ENCODE results near the gene ITFG1. TPM values are rescaled to one million over a fixed set of nuclear protein-coding genes. Genes with fewer than 3 reads are reported as not detected.

The ITFG1 gene
- total RNA-seq (10 to 100 TPM; 61.6 to 72.6 (median 64.5) TPM), polyA plus RNA-seq (51.7 TPM)
- long read RNA-seq, donor 1, transcript ITFG1-201 (18 exons, 3,400 nt) = major isoform, 304 of 346 reads
- long read RNA-seq, donor 1, partial matches to known transcripts = 19 of 346 reads
- long read RNA-seq, donor 1, other reads (novel, unspliced or antisense) = 23 of 346 reads
- long read RNA-seq, donor 2, transcript ITFG1-201 (18 exons, 3,400 nt) = major isoform, 97 of 101 reads
- long read RNA-seq, donor 2, partial matches to known transcripts = 1 of 101 reads
- long read RNA-seq, donor 2, other reads (novel, unspliced or antisense) = 3 of 101 reads
- long read RNA-seq, donor 3, transcript ITFG1-201 (18 exons, 3,400 nt) = major isoform, 679 of 770 reads
- long read RNA-seq, donor 3, partial matches to known transcripts = 35 of 770 reads
- long read RNA-seq, donor 3, other reads (novel, unspliced or antisense) = 55 of 770 reads
- long read RNA-seq, donor 4, transcript ITFG1-201 (18 exons, 3,400 nt) = major isoform, 117 of 132 reads
- long read RNA-seq, donor 4, partial matches to known transcripts = 1 of 132 reads
- long read RNA-seq, donor 4, other reads (novel, unspliced or antisense) = 14 of 132 reads

- Histone ChIP-seq H3K4me3 (ENCODE audit: low read length) (peak within 1 kb of the TSS; percentile 95), H3K27me3 (ENCODE audit: control insufficient read depth, insufficient read depth) (no peaks in the 10 kb centered on the region), H3K27ac (ENCODE audit: low read length) (peak within 1 kb of the TSS; percentile 98), H3K4me1 (ENCODE audit: control insufficient read depth, insufficient read depth, low read length) (peaks cover 5% of the 10 kb centered on the region), H3K9me3 (ENCODE audit: control insufficient read depth, low read length) (no peaks in the 10 kb centered on the region)
- peak; percentile 94 to 98 (median 97) for DNase-seq
- ATAC-seq = peak; percentile 97 to 98
- WGBS = under 1% methylated on average over 82 of the region's 82 CpGs
- intact Hi-C loops (cut with DNase I) = loop anchor here in 1 of 4 donors (5.0 kb wide), 1 partner anchor 36 kb away; no protein-coding TSS in a partner anchor
Observed at GRCh38 chr16:47460711-47461597, at the start of gene ITFG1, which contains the start of gene PHKB. TSS of gene ITFG1 (minus strand) at chr16:47461063. CDS start at chr16:47461045, 18 bp downstream. TSS of gene PHKB (plus strand) at chr16:47461331. CDS start at chr16:47461351, 20 bp downstream.

GRCh38 chr16:47507701-47508100 lies 46.8 kb upstream of the ITFG1 start:
- Histone ChIP-seq H3K4me3 (ENCODE audit: low read length) (no peak overlapping the region), H3K27me3 (ENCODE audit: control insufficient read depth, insufficient read depth) (no peaks in the 10 kb centered on the region), H3K9me3 (ENCODE audit: control insufficient read depth, low read length) (no peaks in the 10 kb centered on the region), H3K4me1 (ENCODE audit: control insufficient read depth, insufficient read depth, low read length) (no peaks in the 10 kb centered on the region), H3K27ac (ENCODE audit: low read length) (no peak overlapping the region)
- WGBS = 54% methylated on average over 1 of the region's 1 CpG
- no peak for DNase-seq
- intact Hi-C loops (cut with DNase I) = no loop called here
- ATAC-seq = no peak

GRCh38 chr16:47506800-47507199 lies 45.9 kb upstream of the ITFG1 start:
- Histone ChIP-seq H3K4me3 (ENCODE audit: low read length) (no peak overlapping the region), H3K27me3 (ENCODE audit: control insufficient read depth, insufficient read depth) (no peaks in the 10 kb centered on the region), H3K4me1 (ENCODE audit: control insufficient read depth, insufficient read depth, low read length) (no peaks in the 10 kb centered on the region), H3K9me3 (ENCODE audit: control insufficient read depth, low read length) (no peaks in the 10 kb centered on the region), H3K27ac (ENCODE audit: low read length) (no peak overlapping the region)
- DNase-seq = no peak
- WGBS = 86% methylated on average over 2 of the region's 2 CpGs
- ATAC-seq = no peak
- intact Hi-C loops (cut with DNase I) = no loop called here

GRCh38 chr16:47504599-47504998 lies 43.7 kb upstream of the ITFG1 start:
- 91% methylated on average over 7 of the region's 7 CpGs for WGBS
- no peaks in the 10 kb centered on the region for H3K4me1 ChIP-seq (ENCODE audit: control insufficient read depth, insufficient read depth, low read length)
- no peaks in the 10 kb centered on the region for H3K27me3 ChIP-seq (ENCODE audit: control insufficient read depth, insufficient read depth)
- no peaks in the 10 kb centered on the region for H3K9me3 ChIP-seq (ENCODE audit: control insufficient read depth, low read length)
- peak in 1 of 3 donors; percentile 34 for DNase-seq
- H3K4me3 ChIP-seq (ENCODE audit: low read length) = no peak overlapping the region
- ATAC-seq = no peak
- no peak overlapping the region for H3K27ac ChIP-seq (ENCODE audit: low read length)
- intact Hi-C loops (cut with DNase I) = no loop called here

- H3K27ac ChIP-seq (ENCODE audit: low read length) = no peak overlapping the region
- no peak for DNase-seq
- H3K4me3 ChIP-seq (ENCODE audit: low read length) = no peak overlapping the region
- no peaks in the 10 kb centered on the region for H3K27me3 ChIP-seq (ENCODE audit: control insufficient read depth, insufficient read depth)
- 92% methylated on average over 1 of the region's 1 CpG for WGBS
- no peak for ATAC-seq
- no peaks in the 10 kb centered on the region for H3K4me1 ChIP-seq (ENCODE audit: control insufficient read depth, insufficient read depth, low read length)
- intact Hi-C loops (cut with DNase I) = no loop called here
- no peaks in the 10 kb centered on the region for H3K9me3 ChIP-seq (ENCODE audit: control insufficient read depth, low read length)
Observed at GRCh38 chr16:47503936-47504335, 43.1 kb upstream of the ITFG1 start.

- Histone ChIP-seq H3K27me3 (ENCODE audit: control insufficient read depth, insufficient read depth) (no peaks in the 10 kb centered on the region), H3K9me3 (ENCODE audit: control insufficient read depth, low read length) (no peaks in the 10 kb centered on the region), H3K4me3 (ENCODE audit: low read length) (no peak overlapping the region), H3K4me1 (ENCODE audit: control insufficient read depth, insufficient read depth, low read length) (no peaks in the 10 kb centered on the region), H3K27ac (ENCODE audit: low read length) (no peak overlapping the region)
- 98% methylated on average over 9 of the region's 9 CpGs for WGBS
- ATAC-seq (no peak), DNase-seq (no peak)
- intact Hi-C loops (cut with DNase I) = loop anchor here in 1 of 4 donors (5.0 kb wide), 1 partner anchor 37 kb away; the partner anchor contains the start of genes ITFG1 and PHKB
Observed at GRCh38 chr16:47499700-47500264, 38.9 kb upstream of the ITFG1 start.

- Histone ChIP-seq H3K27ac (ENCODE audit: low read length) (no peak overlapping the region), H3K9me3 (ENCODE audit: control insufficient read depth, low read length) (no peaks in the 10 kb centered on the region), H3K4me3 (ENCODE audit: low read length) (no peak overlapping the region), H3K4me1 (ENCODE audit: control insufficient read depth, insufficient read depth, low read length) (peaks cover 1% of the 10 kb centered on the region), H3K27me3 (ENCODE audit: control insufficient read depth, insufficient read depth) (no peaks in the 10 kb centered on the region)
- ATAC-seq (no peak), DNase-seq (no peak)
- 88% methylated on average over 2 of the region's 2 CpGs for WGBS
- intact Hi-C loops (cut with DNase I) = loop anchor here in 1 of 4 donors (5.0 kb wide), 1 partner anchor 37 kb away; the partner anchor contains the start of genes ITFG1 and PHKB
Observed at GRCh38 chr16:47499080-47499699, 38.3 kb upstream of the ITFG1 start.

- 80% methylated on average over 9 of the region's 9 CpGs for WGBS
- Histone ChIP-seq H3K27me3 (ENCODE audit: control insufficient read depth, insufficient read depth) (no peaks in the 10 kb centered on the region), H3K4me1 (ENCODE audit: control insufficient read depth, insufficient read depth, low read length) (peaks cover 1% of the 10 kb centered on the region), H3K9me3 (ENCODE audit: control insufficient read depth, low read length) (no peaks in the 10 kb centered on the region), H3K4me3 (ENCODE audit: low read length) (no peak overlapping the region), H3K27ac (ENCODE audit: low read length) (no peak overlapping the region)
- no peak for DNase-seq
- ATAC-seq = no peak
- intact Hi-C loops (cut with DNase I) = no loop called here
Observed at GRCh38 chr16:47493381-47494337, 32.8 kb upstream of the ITFG1 start.

GRCh38 chr16:47492428-47493377 lies 31.8 kb upstream of the ITFG1 start:
- no peak overlapping the region for H3K4me3 ChIP-seq (ENCODE audit: low read length)
- DNase-seq (peak; percentile 84 to 92 (median 91)), ATAC-seq (peak; percentile 100)
- H3K4me1 ChIP-seq (ENCODE audit: control insufficient read depth, insufficient read depth, low read length) = peaks cover 1% of the 10 kb centered on the region
- 67% methylated on average over 10 of the region's 10 CpGs for WGBS
- no peaks in the 10 kb centered on the region for H3K9me3 ChIP-seq (ENCODE audit: control insufficient read depth, low read length)
- peak overlapping the region; percentile 4 for H3K27ac ChIP-seq (ENCODE audit: low read length)
- H3K27me3 ChIP-seq (ENCODE audit: control insufficient read depth, insufficient read depth) = no peaks in the 10 kb centered on the region
- intact Hi-C loops (cut with DNase I) = no loop called here
